HepG2 (cell line): ENCODE data around the gene CNNM2. TPM values are rescaled to one million over a fixed set of nuclear protein-coding genes. Genes with fewer than 3 reads are reported as not detected.

Experiments
- ATF2 ChIP-seq: sonication (generic); formaldehyde crosslinking; IDR thresholded peaks from 2 replicates; pipeline ENCODE4 v1.4.0; 2020; ENCODE audit warnings: missing genetic modification reagents
- DNMT3B ChIP-seq: conservative IDR thresholded peaks from 2 replicates; pipeline ENCODE4 v1.6.1; 2016; ENCODE audit warnings: missing biosample characterization, control low read depth
- FOXP1 ChIP-seq, 2 experiments: fragments of 450-650 bp in 1 of 2; IDR thresholded peaks; 2 replicates each; pipeline ENCODE4 v1.6.1; 2017 to 2018; ENCODE audit warnings: antibody characterized with exemption in 1 of 2
- JDP2 ChIP-seq: sonication (generic); formaldehyde crosslinking; IDR thresholded peaks from 2 replicates; pipeline ENCODE4 v1.8.1; 2022; ENCODE audit warnings: missing genetic modification reagents, borderline replicate concordance
- KAT7 ChIP-seq: IDR thresholded peaks from 2 replicates; pipeline ENCODE4 v1.6.1; 2018; ENCODE audit warnings: borderline replicate concordance, missing compliant biosample characterization
- NR3C1 ChIP-seq: sonication (generic); formaldehyde crosslinking; IDR thresholded peaks from 2 replicates; pipeline ENCODE4 v1.4.0; 2020; ENCODE audit warnings: missing genetic modification reagents
- SMAD1 ChIP-seq: sonication (generic); formaldehyde crosslinking; IDR thresholded peaks from 2 replicates; pipeline ENCODE4 v1.4.0; 2020; ENCODE audit warnings: missing genetic modification reagents, low read depth, mild to moderate bottlenecking, borderline replicate concordance
- SUZ12 ChIP-seq: fragments of 150-350 bp; IDR thresholded peaks from 2 replicates; pipeline ENCODE4 v1.6.1; 2014; ENCODE audit warnings: low read depth, low read length
- TGIF2 ChIP-seq: IDR thresholded peaks from 2 replicates; pipeline ENCODE4 v1.6.1; 2016; ENCODE audit warnings: control low read depth, missing compliant biosample characterization
- THRA ChIP-seq: sonication (generic); formaldehyde crosslinking; IDR thresholded peaks from 2 replicates; pipeline ENCODE4 v1.4.0; 2020; ENCODE audit warnings: missing genetic modification reagents, borderline replicate concordance
- ZBTB4 ChIP-seq: sonication (generic); formaldehyde crosslinking; IDR thresholded peaks from 2 replicates; pipeline ENCODE4 v1.4.0; 2020; ENCODE audit warnings: missing genetic modification reagents, mild to moderate bottlenecking, borderline replicate concordance
- ZGPAT ChIP-seq: IDR thresholded peaks from 2 replicates; pipeline ENCODE4 v1.6.1; 2016; ENCODE audit warnings: mild to moderate bottlenecking
- ZNF331 ChIP-seq: sonication (generic); formaldehyde crosslinking; IDR thresholded peaks from 2 replicates; pipeline ENCODE4 v1.4.0; 2020; ENCODE audit warnings: missing genetic modification reagents
- ZNF580 ChIP-seq: IDR thresholded peaks from 2 replicates; pipeline ENCODE4 v1.6.1; 2016; ENCODE audit warnings: low read depth, borderline replicate concordance
- ZNF639 ChIP-seq: conservative IDR thresholded peaks from 2 replicates; pipeline ENCODE4 v1.6.1; 2018; ENCODE audit warnings: missing genetic modification reagents
- ZNF709 ChIP-seq: sonication (generic); formaldehyde crosslinking; IDR thresholded peaks from 2 replicates; pipeline ENCODE4 v1.5.0; 2020; ENCODE audit warnings: mild to moderate bottlenecking, missing genetic modification reagents
- ZNF790 ChIP-seq: sonication (generic); formaldehyde crosslinking; IDR thresholded peaks from 2 replicates; pipeline ENCODE4 v1.8.0; 2022; ENCODE audit warnings: missing genetic modification reagents, mild to moderate bottlenecking, borderline replicate concordance
- ZNF839 ChIP-seq: sonication (generic); formaldehyde crosslinking; IDR thresholded peaks from 2 replicates; pipeline ENCODE4 v1.4.0; 2020; ENCODE audit warnings: missing genetic modification reagents, mild to moderate bottlenecking, borderline replicate concordance
- polyA plus RNA-seq, 8 experiments: library from polyadenylated mRNA; depleted of rRNA in 3 of 8; stranded (reverse) in 7 of 8; unstranded in 1 of 8; fragments of >200 nt; fragmentation: Illumina TruSeq in 4 of 8; extraction: Trizol in 4 of 8; gene quantifications; 2 replicates each; pipeline versions ENCODE4 v1.2.1 to v1.2.3, GENCODE V29; 2011 to 2016; ENCODE audit warnings: low read depth in 4 of 8, missing spikeins in 1 of 8, mixed read lengths in 1 of 8; ENCODE audit not compliant: insufficient read depth in 1 of 8
- total RNA-seq, 5 experiments: library from RNA; depleted of rRNA; stranded (reverse); fragments of >200 nt; fragmentation: Illumina TruSeq; extraction: Trizol; gene quantifications; 2 replicates each; pipeline ENCODE4 v1.2.3, GENCODE V29; 2016; ENCODE audit warnings: low read depth in 1 of 5

Gene CNNM2
- total and polyA plus RNA-seq, 2 of the 13 experiments (the other 11 are each of a cell fraction or from before 2014, with no cell fraction given): 7.1 to 9.0 TPM

- 0 out of 2 replicates have a peak, but pooled peaks have one; percentile 32 for TF ChIP-seq ZNF580 (CRISPR knock-in tag)
- peak; percentile 36; the same call in 1 of the 2 replicates for TF ChIP-seq THRA (CRISPR knock-in tag)
- no peak; the same call in 1 of the 2 replicates for TF ChIP-seq ZNF790
- no peak for TF ChIP-seq KAT7 (CRISPR knock-in tag)
- no peak for TF ChIP-seq ATF2 (CRISPR knock-in tag)
- TF ChIP-seq SMAD1 (CRISPR knock-in tag): peak; percentile 91; the same call in 1 of the 2 replicates
- TF ChIP-seq SUZ12: no peak
- no peak for TF ChIP-seq JDP2
- TF ChIP-seq ZNF639 (CRISPR knock-in tag): no peak
- TF ChIP-seq ZNF839 (CRISPR knock-in tag): peak; percentile 78; the same call in 1 of the 2 replicates
- TF ChIP-seq DNMT3B (CRISPR knock-in tag): 0 out of 2 replicates have a peak, but pooled peaks have one; percentile 55
- TF ChIP-seq ZNF709: no peak
- TF ChIP-seq FOXP1 (IDR thresholded peaks at IDR 0.05): no peak
- no peak for TF ChIP-seq FOXP1 (CRISPR knock-in tag; IDR thresholded peaks at IDR 0.05)
- TF ChIP-seq ZBTB4 (CRISPR knock-in tag): no peak
- TF ChIP-seq TGIF2 (CRISPR knock-in tag): peak; percentile 54; the same call in 1 of the 2 replicates
- TF ChIP-seq ZGPAT (CRISPR knock-in tag): peak; percentile 11; the same call in 1 of the 2 replicates
- 0 out of 2 replicates have a peak, but pooled peaks have one; percentile 52 for TF ChIP-seq NR3C1 (CRISPR knock-in tag)
- peak; percentile 56; the same call in 1 of the 2 replicates for TF ChIP-seq ZNF331 (CRISPR knock-in tag)
Observed at GRCh38 chr10:102917314-102917961, 656 bp upstream of the CNNM2 start (continued).
